ENCODE results near the gene NAV2.

GRCh38 chr11:20111871-20112270, 399.2 kb downstream of the NAV2 start:
- no peak for TF ChIP-seq CTCF (conservative IDR thresholded peaks at IDR 0.05)
- no peak for TF ChIP-seq EZH2 (IDR thresholded peaks at IDR 0.05; ENCODE audit: low read depth)

Measured in PC-9 (cell line).